Right forelimb (tissue), 1 donor: ENCODE measurements around the gene ALKAL2.
"Not testable (repeated sequence)": the region's sequence is repeated elsewhere in the genome, so short reads cannot be mapped to it uniquely, and the experiment has no call there.

Experiments used
- DNase-seq: peaks from one replicate; pipeline ENCODE4 v3.0.0-alpha.2; 2018

ALKAL2 gene

DNA sequence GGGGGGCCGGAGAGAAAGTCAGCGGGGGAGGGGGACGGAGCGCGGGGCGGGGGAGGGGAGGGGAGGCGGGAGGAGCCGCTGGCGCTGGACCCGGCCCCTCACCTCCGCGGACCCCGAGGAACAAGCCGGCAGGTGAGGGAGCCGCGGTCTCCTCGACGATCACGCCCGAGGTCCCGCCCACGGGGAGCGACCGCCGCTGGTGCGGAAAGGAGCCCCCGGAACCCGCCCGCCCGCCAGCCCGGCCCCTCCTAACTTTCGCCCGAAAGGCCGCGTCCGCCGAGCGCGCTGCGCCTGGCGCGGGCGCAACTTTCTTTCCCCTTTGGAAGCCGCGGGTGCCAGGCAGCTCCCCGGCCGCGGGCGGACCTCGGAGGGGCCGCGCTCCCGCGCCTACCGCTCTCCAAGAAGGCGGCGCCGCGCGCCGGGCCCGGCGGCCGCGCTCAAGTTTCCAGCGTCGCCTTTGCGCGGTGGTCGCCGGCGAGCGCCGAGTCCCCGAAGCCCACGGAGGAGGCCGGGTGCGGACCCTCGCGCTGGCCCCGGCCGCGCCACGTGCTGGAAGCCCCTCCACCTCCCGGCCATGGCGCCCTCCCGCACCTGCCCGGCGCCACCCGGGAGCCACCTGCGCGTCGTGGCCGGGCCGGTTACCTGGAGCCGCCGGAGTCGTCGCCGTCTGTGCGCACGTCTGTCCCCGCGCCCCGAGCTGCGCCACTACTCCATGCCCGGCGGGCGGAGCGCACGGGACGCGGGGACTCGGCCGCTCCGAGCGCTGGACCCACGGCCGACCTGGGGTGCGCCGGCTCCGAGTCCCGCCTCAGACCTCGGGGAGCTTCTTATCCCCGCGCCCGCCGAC lies at the start of gene ALKAL2:
ALKAL2 (minus strand) TSS at position 181 of the 847 bp plus-strand sequence. CDS start 256 bp downstream, outside the sequence.
- DNase-seq: no peak

- DNase-seq: not testable (repeated sequence)
These were observed 49.1 kb upstream of the ALKAL2 start for GRCh38 chr2:336949-337348.

DNA sequence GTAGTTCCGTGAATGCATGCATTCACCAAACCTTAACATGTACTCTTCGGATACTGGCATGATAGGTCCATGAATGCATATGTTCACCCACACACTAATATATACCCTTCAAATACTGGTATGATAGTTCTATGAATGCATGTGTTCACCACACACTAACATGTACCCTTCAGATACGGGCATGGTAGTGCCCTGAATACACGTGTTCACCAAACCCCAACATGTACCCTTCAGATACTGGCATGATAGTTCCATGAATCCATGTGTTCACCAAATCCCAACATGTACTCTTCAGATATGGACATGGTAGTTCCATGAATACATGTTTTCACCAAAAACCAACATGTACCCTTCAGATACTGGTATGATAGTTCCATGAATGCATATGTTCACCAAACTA lies 48.5 kb upstream of the ALKAL2 start:
- no peak for DNase-seq

- DNase-seq: no peak
These were observed 44.7 kb upstream of the ALKAL2 start for GRCh38 chr2:332592-332991.

DNA sequence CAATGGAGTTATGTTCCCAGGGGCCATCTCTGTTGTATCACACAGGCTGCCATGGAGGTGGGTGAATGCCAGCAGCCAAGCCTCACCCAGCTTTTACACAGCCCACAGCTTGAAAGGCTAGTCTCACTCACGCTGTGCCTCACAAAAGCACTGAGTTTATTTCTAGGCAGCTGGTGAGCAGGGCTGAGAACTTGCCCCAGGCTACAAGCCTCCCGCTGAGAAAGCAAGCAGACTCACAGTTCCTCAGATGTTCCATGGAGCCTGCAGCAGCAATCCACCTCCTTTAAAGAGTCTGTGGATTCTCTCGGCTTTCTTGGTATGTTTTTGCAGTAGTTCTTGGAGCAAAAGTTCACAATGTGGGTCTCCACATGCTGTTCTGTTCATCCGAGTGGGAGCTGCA lies 40.9 kb upstream of the ALKAL2 start:
- DNase-seq: no peak

- DNase-seq: no peak
These were observed 35.1 kb upstream of the ALKAL2 start for GRCh38 chr2:323035-323434.

GRCh38 chr2:322326-322725 lies 34.4 kb upstream of the ALKAL2 start:
- DNase-seq: no peak

GRCh38 chr2:320561-320960 lies 32.7 kb upstream of the ALKAL2 start:
- DNase-seq: no peak

DNA sequence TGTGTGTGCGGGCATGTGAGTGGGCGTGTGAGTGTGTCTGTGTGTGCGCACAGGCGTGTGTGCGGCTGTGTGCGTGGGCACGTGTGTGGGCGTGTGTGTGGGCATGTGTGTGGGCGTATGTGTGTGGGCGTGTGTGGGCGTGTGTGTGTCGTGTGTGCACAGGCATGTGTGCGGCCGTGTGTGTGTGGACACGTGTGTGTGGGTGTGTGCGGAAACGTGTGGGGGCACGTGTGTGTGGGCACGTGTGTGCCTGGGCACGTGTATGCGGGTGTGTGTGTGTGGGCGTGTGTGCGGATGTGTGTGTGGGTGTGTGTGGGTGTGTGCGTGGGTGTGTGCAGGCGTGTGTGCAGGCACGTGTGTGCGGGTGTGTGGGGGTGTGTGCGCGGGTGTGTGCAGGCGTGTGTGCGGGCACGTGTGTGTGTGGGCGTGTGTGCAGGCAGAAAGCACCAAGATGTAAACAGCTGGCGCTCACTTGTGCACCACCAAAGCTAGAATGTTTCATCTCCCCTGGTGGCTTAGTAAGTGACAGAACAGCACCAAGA lies 31.2 kb upstream of the ALKAL2 start:
- no peak for DNase-seq

GRCh38 chr2:317501-318424 lies 29.9 kb upstream of the ALKAL2 start:
- DNase-seq: no peak

- no peak for DNase-seq
These were observed 28.5 kb upstream of the ALKAL2 start for GRCh38 chr2:316381-316780.

DNA sequence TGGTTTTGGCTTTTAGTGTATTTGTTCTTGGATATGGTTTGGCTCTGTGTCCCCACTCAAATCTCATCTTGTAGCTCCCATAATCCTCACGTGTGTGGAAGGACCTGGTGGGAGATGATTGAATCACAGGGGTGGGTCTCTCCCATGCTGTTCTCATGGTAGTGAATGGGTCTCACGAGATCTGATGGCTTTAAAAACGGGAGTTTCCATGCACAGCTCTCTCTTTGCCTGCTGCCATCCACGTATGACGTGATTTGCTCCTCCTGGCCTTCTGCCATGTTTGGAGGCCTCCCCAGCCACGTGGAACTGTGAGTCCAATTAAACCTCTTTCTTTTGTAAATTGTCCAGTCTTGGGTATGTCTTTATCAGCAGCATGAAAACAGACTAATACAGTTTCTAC lies 28.0 kb upstream of the ALKAL2 start:
- not testable (repeated sequence) for DNase-seq

- DNase-seq: no peak
These were observed 26.9 kb upstream of the ALKAL2 start for GRCh38 chr2:314561-315336.

- no peak for DNase-seq
These were observed 26.1 kb upstream of the ALKAL2 start for GRCh38 chr2:313991-314390.

GRCh38 chr2:310994-311393 lies 23.1 kb upstream of the ALKAL2 start:
- DNase-seq: no peak

- DNase-seq: no peak
These were observed 22.1 kb upstream of the ALKAL2 start for GRCh38 chr2:309954-310510.

- no peak for DNase-seq
These were observed 21.5 kb upstream of the ALKAL2 start for GRCh38 chr2:309148-309953.

- no peak for DNase-seq
These were observed 17.5 kb upstream of the ALKAL2 start for GRCh38 chr2:305366-305765.

- no peak for DNase-seq
These were observed 8.5 kb upstream of the ALKAL2 start for GRCh38 chr2:296354-296753.

DNA sequence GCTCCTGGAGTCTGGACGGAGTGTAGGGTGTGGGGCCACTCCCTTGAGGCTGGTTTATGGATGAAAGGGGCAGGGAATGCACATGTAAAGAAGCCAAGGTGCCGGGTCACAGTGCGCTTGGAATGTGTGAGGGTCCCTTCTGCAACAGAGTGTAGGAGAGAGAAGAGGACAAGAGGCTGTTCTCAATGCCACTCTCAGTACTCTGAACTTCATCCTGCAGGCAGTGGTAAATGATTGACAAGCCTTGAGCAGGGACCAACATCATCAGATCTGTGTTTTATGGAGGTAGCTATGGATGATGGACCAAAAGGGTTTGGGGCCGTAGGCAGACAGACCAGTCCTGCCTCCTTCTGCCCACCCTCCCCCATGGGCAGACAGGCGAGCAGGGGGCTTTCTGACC lies 7.2 kb upstream of the ALKAL2 start:
- no peak for DNase-seq

DNA sequence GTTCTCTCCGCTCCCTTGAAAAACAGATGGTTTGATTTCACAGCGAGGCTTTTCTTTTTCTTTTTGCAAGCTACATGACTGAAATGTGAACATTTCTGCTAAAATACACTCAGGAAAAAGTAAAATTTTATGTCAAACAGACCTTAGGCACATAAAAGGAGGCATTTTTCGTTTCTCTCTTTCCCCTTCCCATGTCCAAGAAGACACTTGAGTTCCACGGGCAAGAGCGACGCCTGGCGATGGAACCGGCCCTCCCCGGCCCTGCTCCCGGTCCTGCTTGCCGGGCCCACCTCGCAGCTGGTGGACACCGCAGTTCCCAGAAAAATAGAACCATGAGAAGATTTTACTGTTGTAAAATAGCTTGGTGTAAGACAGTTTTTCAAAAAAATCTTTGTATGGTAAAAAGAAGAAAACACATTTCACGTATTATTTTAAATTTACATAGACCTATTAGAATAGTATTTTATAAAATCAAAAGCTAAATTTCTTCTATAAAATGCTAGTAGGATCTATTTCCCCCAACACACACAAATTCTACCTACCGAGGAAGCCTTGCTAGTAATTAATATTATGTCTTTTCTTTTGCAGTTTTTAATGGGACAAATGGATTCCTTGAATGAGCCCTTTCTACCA lies 2.3 kb upstream of the ALKAL2 start:
- peak; percentile 84 for DNase-seq
